ENCODE measurements around the gene SLC35G6. TPM values are rescaled to one million over a fixed set of nuclear protein-coding genes. Genes with fewer than 3 reads are reported as not detected.

Gene SLC35G6
- total and polyA plus RNA-seq, 2 of the 13 experiments (the other 11 are each of a cell fraction or from before 2014, with no cell fraction given), result 0.07 TPM; not detected in 1

DNA sequence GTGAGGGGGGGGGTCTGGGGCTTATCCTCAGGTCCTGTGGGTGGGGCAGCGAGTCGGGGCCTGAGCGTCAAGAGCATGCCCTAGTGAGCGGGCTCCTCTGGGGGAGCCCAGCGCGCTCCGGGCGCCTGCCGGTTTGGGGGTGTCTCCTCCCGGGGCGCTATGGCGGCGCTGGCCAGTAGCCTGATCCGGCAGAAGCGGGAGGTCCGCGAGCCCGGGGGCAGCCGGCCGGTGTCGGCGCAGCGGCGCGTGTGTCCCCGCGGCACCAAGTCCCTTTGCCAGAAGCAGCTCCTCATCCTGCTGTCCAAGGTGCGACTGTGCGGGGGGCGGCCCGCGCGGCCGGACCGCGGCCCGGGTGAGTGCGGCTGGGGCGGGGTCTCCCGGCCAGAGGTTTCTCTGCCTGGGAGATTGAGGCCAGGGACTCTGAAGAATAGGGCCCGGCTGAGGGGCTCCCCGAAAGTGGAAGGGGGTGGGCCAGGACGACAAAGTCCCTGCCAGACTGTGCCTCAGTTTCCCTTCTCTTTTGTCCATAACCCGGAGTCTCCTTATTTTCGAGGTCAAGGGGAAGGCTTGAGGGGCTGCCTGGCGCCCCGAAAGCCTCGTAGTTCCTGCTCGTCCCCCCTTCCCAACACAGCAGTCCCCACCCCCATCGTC lies 41.7 kb upstream of the SLC35G6 start, which contains the start of gene FGF11 (continued):
- TF ChIP-seq ZBTB44 (CRISPR knock-in tag; IDR thresholded peaks at IDR 0.05) (no peak), MYC (CRISPR knock-in tag; IDR thresholded peaks at IDR 0.05; ENCODE audit: borderline replicate concordance) (peak; percentile 39; the same call in 1 of the 2 replicates), JUNB (CRISPR knock-in tag; IDR thresholded peaks at IDR 0.05; ENCODE audit: borderline replicate concordance) (no peak), ZNF484 (CRISPR knock-in tag; IDR thresholded peaks at IDR 0.05; ENCODE audit: borderline replicate concordance, low read depth) (no peak), AGO2 (optimal IDR thresholded peaks at IDR 0.05; ENCODE audit: low read depth, low read length) (peak; percentile 53), GLI4 (CRISPR knock-in tag; IDR thresholded peaks at IDR 0.05; ENCODE audit: borderline replicate concordance) (no peak), ARNTL (CRISPR knock-in tag; IDR thresholded peaks at IDR 0.05) (no peak), ZSCAN12 (CRISPR knock-in tag; IDR thresholded peaks at IDR 0.05) (no peak), ZNF430 (CRISPR knock-in tag; IDR thresholded peaks at IDR 0.05) (no peak), ZNF772 (CRISPR knock-in tag; IDR thresholded peaks at IDR 0.05) (0 out of 2 replicates have a peak, but pooled peaks have one; percentile 20), NKX3-1 (CRISPR knock-in tag; IDR thresholded peaks at IDR 0.05) (no peak), JARID2 (CRISPR knock-in tag; IDR thresholded peaks at IDR 0.05; ENCODE audit: insufficient replicate concordance) (no peak), SAFB2 (CRISPR knock-in tag; IDR thresholded peaks at IDR 0.05; ENCODE audit: borderline replicate concordance, low read depth) (no peak), SMYD3 (CRISPR knock-in tag; IDR thresholded peaks at IDR 0.05) (no peak), ZNF564 (CRISPR knock-in tag; IDR thresholded peaks at IDR 0.05) (no peak), SP1 (IDR thresholded peaks at IDR 0.05) (no peak), SP1 (CRISPR knock-in tag; IDR thresholded peaks at IDR 0.05) (no peak), BORCS8-MEF2B (CRISPR knock-in tag; IDR thresholded peaks at IDR 0.05) (0 out of 2 replicates have a peak, but pooled peaks have one; percentile 32), TBX2 (CRISPR knock-in tag; IDR thresholded peaks at IDR 0.05; ENCODE audit: borderline replicate concordance) (0 out of 2 replicates have a peak, but pooled peaks have one; percentile 17), POLR2AphosphoS5 (IDR thresholded peaks at IDR 0.05; ENCODE audit: low read depth, low read length) (peak; percentile 41; the same call in 1 of the 2 replicates), HNF1A (IDR thresholded peaks at IDR 0.05; ENCODE audit: low read depth) (no peak), HNF1A (CRISPR knock-in tag; IDR thresholded peaks at IDR 0.05; ENCODE audit: borderline replicate concordance) (no peak), HNRNPLL (IDR thresholded peaks at IDR 0.05; ENCODE audit: low read depth, low read length, poor library complexity, severe bottlenecking) (peak; percentile 45)
- TF ChIP-seq, protein P1, sequence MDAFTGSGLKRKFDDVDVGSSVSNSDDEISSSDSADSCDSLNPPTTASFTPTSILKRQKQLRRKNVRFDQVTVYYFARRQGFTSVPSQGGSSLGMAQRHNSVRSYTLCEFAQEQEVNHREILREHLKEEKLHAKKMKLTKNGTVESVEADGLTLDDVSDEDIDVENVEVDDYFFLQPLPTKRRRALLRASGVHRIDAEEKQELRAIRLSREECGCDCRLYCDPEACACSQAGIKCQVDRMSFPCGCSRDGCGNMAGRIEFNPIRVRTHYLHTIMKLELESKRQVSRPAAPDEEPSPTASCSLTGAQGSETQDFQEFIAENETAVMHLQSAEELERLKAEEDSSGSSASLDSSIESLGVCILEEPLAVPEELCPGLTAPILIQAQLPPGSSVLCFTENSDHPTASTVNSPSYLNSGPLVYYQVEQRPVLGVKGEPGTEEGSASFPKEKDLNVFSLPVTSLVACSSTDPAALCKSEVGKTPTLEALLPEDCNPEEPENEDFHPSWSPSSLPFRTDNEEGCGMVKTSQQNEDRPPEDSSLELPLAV (CRISPR knock-in tag; conservative IDR thresholded peaks at IDR 0.05; ENCODE audit: low read depth), result no peak

Data from HepG2 (cell line).